Natural killer cell (primary cell): ENCODE results near the gene MSANTD2. TPM values are rescaled to one million over a fixed set of nuclear protein-coding genes. Genes with fewer than 3 reads are reported as not detected.

ENCODE experiments used
- ATAC-seq, 3 donors: fragments of 150-1000 bp in 2 of 3; fragments of 200-7000 bp in 1 of 3; cut with Tn5 transposase; 1 replicate in 1 of 3; 2 replicates in 2 of 3; pipeline ENCODE4 v1.10.0; 2021; ENCODE audit warnings: mild to moderate bottlenecking in 2 of 3, moderate library complexity in 2 of 3
- DNase-seq, 2 donors: peaks; one replicate each; pipeline versions ENCODE4 v3.0.0 to v3.0.0-alpha.2; 2013 to 2021; ENCODE audit warnings: mixed read lengths in 1 of 2
- H3K27ac ChIP-seq: one replicate; pipeline ENCODE4 v1.5.1; 2013; ENCODE audit warnings: mild to moderate bottlenecking, low read length
- H3K27me3 ChIP-seq: one replicate; pipeline ENCODE4 v1.6.1; 2013; ENCODE audit warnings: low read length; ENCODE audit not compliant: control insufficient read depth, insufficient read depth
- H3K36me3 ChIP-seq: one replicate; pipeline ENCODE4 v1.6.1; 2013; ENCODE audit warnings: low read length; ENCODE audit not compliant: control insufficient read depth, insufficient read depth
- H3K4me1 ChIP-seq: one replicate; pipeline ENCODE4 v1.6.1; 2013; ENCODE audit warnings: low read length; ENCODE audit not compliant: control insufficient read depth, insufficient read depth
- H3K4me3 ChIP-seq: one replicate; pipeline ENCODE4 v1.5.1; 2013; ENCODE audit warnings: low read length
- H3K9me3 ChIP-seq: one replicate; pipeline ENCODE4 v1.6.1; 2013; ENCODE audit warnings: low read length; ENCODE audit not compliant: control insufficient read depth, insufficient read depth
- H3K27ac Mint-ChIP-seq, 2 donors: one replicate each; pipeline ENCODE4 v1.8.0; 2022; ENCODE audit warnings: mild to moderate bottlenecking in 2 of 2, mixed read lengths in 2 of 2, moderate library complexity in 1 of 2
- H3K27me3 Mint-ChIP-seq, 2 donors: one replicate each; pipeline ENCODE4 v1.8.0; 2022; ENCODE audit warnings: low read depth in 2 of 2, mixed read lengths in 2 of 2
- H3K36me3 Mint-ChIP-seq: one replicate; pipeline ENCODE4 v1.8.0; 2022; ENCODE audit warnings: mixed read lengths
- H3K4me1 Mint-ChIP-seq, 2 donors: one replicate each; pipeline ENCODE4 v1.8.0; 2022; ENCODE audit warnings: mixed read lengths in 2 of 2
- H3K4me3 Mint-ChIP-seq: one replicate; pipeline ENCODE4 v1.8.0; 2022; ENCODE audit warnings: mild to moderate bottlenecking, moderate library complexity, mixed read lengths
- H3K9me3 Mint-ChIP-seq, 2 donors: one replicate each; pipeline ENCODE4 v1.8.0; 2022; ENCODE audit warnings: mixed read lengths in 2 of 2
- WGBS: methylation state at CpG from one replicate; pipeline ENCODE4 v1.1.7; 2013; ENCODE audit warnings: missing lambda C conversion rate; ENCODE audit not compliant: insufficient coverage; 5-methylcytosine and 5-hydroxymethylcytosine counted together
- intact Hi-C: fragments of 100-400 bp; cut with micrococcal nuclease; formaldehyde crosslinking; loops from one replicate; pipeline ENCODE4 v1.14.2; 2022
- total RNA-seq, 4 donors: library from RNA; stranded (reverse); fragments of 120-200 nt in 1 of 4; gene quantifications; one replicate each; pipeline versions ENCODE4 v1.2.3 to v1.2.4, GENCODE V29; 2013 to 2022
- TF ChIP-seq, protein P1 (sequence below): fragments of 200-600 bp; IDR thresholded peaks from one replicate; pipeline ENCODE4 v1.8.0; 2022; ENCODE audit warnings: antibody characterized with exemption

MSANTD2 gene
- total RNA-seq, 3 donors from 2014 or later (not counting 1 experiment from before 2014, with no cell fraction given), result 10.1 to 14.1 (median 13.3) TPM

DNA sequence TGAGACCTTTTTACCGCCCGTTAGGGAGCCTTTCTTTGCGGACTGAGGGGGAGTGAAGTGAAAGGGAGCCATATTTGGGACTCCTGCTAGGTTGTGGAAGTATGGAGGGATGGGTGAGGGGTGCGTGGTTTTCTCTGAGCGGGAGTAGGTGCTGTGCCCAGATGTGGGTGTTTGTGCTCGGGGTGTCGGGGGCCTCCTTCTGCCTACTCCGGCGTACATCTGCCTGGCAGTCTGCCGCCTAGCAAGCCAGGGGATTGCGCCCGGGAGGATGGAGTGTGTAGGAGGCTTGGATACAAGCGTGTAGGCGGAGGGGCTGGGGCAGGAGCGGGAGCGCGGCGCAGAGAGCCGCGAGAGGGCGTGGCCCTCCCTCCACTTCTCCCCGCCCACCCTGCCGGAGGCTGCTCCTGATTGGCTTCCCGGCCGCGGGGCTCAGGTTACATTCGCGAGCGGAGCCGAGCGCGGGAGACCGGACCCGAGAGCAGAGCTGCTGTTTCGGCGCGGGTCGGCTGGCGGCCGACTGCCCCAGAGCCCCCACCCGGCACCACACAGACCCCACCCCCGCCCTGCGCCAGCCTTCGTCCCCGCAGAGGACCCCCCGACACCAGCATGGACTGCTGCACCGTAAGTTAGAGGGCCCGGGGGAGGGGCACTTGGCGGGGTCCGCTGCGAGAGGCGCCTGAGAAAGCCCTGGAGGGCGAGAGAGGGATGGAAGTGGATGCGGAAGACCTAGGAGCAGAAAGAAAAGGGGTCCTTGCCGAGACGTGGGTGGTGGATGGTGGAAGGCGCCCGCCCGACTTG lies 60.5 kb downstream of the MSANTD2 start, which contains the start of gene NRGN:
TSS of gene NRGN (plus strand) at position 464 of the 798 bp plus-strand sequence. CDS start at position 607, 143 bp downstream.
- peaks cover 10% of the 10 kb centered on the region for H3K27me3 ChIP-seq
- no peaks in the 10 kb centered on the region for H3K36me3 ChIP-seq
- 3% methylated on average over 57 of the region's 59 CpGs for WGBS
- H3K9me3 Mint-ChIP-seq, result no peaks in the 10 kb centered on the region
- H3K9me3 ChIP-seq, result no peaks in the 10 kb centered on the region
- ATAC-seq (peak; percentile 91 to 96 (median 94)), DNase-seq (peak; percentile 71 to 89)
- TF ChIP-seq, protein P1, sequence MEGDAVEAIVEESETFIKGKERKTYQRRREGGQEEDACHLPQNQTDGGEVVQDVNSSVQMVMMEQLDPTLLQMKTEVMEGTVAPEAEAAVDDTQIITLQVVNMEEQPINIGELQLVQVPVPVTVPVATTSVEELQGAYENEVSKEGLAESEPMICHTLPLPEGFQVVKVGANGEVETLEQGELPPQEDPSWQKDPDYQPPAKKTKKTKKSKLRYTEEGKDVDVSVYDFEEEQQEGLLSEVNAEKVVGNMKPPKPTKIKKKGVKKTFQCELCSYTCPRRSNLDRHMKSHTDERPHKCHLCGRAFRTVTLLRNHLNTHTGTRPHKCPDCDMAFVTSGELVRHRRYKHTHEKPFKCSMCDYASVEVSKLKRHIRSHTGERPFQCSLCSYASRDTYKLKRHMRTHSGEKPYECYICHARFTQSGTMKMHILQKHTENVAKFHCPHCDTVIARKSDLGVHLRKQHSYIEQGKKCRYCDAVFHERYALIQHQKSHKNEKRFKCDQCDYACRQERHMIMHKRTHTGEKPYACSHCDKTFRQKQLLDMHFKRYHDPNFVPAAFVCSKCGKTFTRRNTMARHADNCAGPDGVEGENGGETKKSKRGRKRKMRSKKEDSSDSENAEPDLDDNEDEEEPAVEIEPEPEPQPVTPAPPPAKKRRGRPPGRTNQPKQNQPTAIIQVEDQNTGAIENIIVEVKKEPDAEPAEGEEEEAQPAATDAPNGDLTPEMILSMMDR, result no peak
- H3K4me1 ChIP-seq, result peaks cover 16% of the 10 kb centered on the region
- H3K27ac ChIP-seq, result no peak within 1 kb of the TSS
- H3K27ac Mint-ChIP-seq, result peak within 1 kb of the TSS in 1 of 2 donors; percentile 44
- intact Hi-C loops, result no loop called here
- H3K4me3 Mint-ChIP-seq, result peak within 1 kb of the TSS; percentile 84
- H3K36me3 Mint-ChIP-seq, result no peaks in the 10 kb centered on the region
- H3K4me3 ChIP-seq, result peak within 1 kb of the TSS; percentile 48
- H3K4me1 Mint-ChIP-seq, result peaks cover 7 to 21% of the 10 kb centered on the region in 2 donors
- peaks cover 50 to 57% of the 10 kb centered on the region in 2 donors for H3K27me3 Mint-ChIP-seq

DNA sequence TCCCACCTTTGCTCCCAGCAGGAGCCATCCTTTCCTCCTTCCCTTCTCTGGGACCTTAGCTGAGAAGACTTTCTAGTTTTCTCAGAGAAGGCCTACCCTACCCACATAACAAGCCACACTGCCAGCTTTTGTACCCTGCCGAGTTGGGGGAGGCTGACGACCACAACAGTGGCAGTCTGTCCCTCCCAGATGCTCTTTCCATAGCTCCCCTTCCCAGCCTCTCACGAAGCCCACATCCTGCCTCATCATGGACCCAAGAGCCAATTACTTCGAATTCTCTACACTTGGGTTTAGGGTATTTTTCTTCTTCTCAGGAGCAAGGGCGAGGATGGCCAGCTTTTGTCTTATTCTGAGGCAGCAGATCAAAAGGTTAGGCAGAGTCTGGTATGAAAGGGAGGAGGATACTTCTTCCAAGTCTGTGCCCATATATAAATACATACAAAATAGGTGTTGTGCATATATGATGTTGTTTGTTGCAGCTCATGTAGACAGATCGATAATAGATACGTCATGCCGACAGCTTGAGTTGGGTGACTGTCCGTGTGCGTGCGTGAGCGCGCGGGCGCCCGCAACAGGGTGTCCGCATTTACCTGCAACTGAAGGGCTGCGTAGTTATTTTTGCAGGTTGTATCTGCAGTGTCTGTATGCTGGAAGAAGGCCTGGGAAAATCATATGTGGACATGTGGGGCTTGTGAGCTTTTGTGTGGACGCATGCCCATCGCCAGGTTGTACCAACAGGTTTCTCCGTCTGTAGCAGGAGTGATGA lies 61.3 kb downstream of the MSANTD2 start:
- TF ChIP-seq, protein P1, result no peak
- Mint-ChIP-seq H3K4me3 (peak overlapping the region; percentile 84), H3K36me3 (no peaks in the 10 kb centered on the region), H3K4me1 (peaks cover 7 to 21% of the 10 kb centered on the region in 2 donors), H3K27ac (peak overlapping the region in 1 of 2 donors; percentile 44), H3K9me3 (no peaks in the 10 kb centered on the region), H3K27me3 (peaks cover 56 to 58% of the 10 kb centered on the region in 2 donors)
- Histone ChIP-seq H3K27me3 (peaks cover 10% of the 10 kb centered on the region), H3K27ac (no peak overlapping the region), H3K4me1 (peaks cover 16% of the 10 kb centered on the region), H3K9me3 (no peaks in the 10 kb centered on the region), H3K36me3 (no peaks in the 10 kb centered on the region), H3K4me3 (no peak overlapping the region)
- WGBS, result 90% methylated on average over 20 of the region's 21 CpGs
- DNase-seq (no peak), ATAC-seq (no peak)
- intact Hi-C loops, result no loop called here

DNA sequence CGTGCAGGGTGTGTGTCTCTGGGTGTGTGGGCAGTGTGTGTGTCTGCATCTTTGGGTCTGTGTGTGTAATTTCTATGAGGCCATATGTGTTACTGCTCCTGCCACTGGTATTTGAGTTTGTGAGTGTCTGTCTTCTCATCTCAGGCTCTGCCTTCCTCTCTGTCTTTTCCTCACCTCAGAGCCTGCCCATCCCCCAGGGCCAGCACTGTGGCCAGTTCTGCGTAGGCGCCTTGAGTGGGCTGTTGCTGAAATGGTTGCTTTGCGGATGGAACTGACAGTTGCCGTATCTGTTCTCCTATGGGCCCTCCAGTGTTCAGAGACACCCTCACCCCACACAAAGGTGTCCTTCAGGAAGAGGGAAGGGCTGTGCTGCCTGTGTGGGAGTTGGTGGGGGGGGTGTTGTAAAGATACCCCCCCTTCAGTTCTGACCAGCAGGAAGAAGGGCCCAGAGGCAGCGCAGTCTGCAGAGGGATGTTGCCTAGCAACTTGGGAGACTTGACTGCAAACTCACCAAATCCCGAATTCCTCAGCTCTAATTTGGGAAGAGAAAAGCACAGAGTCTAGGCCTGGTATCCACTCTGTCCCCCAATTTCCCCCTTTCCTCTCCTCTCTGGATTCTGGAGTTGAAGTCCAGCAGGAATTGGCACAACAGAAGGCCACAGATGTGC lies 62.4 kb downstream of the MSANTD2 start:
- Mint-ChIP-seq H3K27ac (no peak overlapping the region), H3K4me1 (peaks cover 7 to 21% of the 10 kb centered on the region in 2 donors), H3K27me3 (peaks cover 53 to 63% of the 10 kb centered on the region in 2 donors), H3K4me3 (no peak overlapping the region), H3K36me3 (no peaks in the 10 kb centered on the region), H3K9me3 (no peaks in the 10 kb centered on the region)
- 84% methylated on average over 6 of the region's 7 CpGs for WGBS
- H3K9me3 ChIP-seq, result no peaks in the 10 kb centered on the region
- intact Hi-C loops, result no loop called here
- TF ChIP-seq, protein P1, result no peak
- H3K4me3 ChIP-seq, result no peak overlapping the region
- peaks cover 10% of the 10 kb centered on the region for H3K27me3 ChIP-seq
- DNase-seq (no peak), ATAC-seq (no peak)
- H3K4me1 ChIP-seq, result peaks cover 16% of the 10 kb centered on the region
- H3K36me3 ChIP-seq, result no peaks in the 10 kb centered on the region
- no peak overlapping the region for H3K27ac ChIP-seq
